Uterus (tissue), 2 donors: ENCODE results near the gene ATAD2B.

ENCODE experiments used
- POLR2A ChIP-seq, 2 donors: fragments of 450-650 bp; IDR thresholded peaks; one replicate each; pipeline ENCODE4 v1.6.1; 2016; ENCODE audit warnings: antibody characterized with exemption in 2 of 2, mild to moderate bottlenecking in 1 of 2, moderate library complexity in 1 of 2
- TF ChIP-seq, protein P1 (sequence below), 4 experiments: fragments of 200-600 bp in 2 of 4; fragments of 450-650 bp in 2 of 4; sonication (generic) in 2 of 4; IDR thresholded peaks; one replicate each; pipeline ENCODE4 v1.5.1; 2016 to 2019; ENCODE audit warnings: antibody characterized with exemption in 4 of 4, mild to moderate bottlenecking in 2 of 4, moderate library complexity in 1 of 4

DNA sequence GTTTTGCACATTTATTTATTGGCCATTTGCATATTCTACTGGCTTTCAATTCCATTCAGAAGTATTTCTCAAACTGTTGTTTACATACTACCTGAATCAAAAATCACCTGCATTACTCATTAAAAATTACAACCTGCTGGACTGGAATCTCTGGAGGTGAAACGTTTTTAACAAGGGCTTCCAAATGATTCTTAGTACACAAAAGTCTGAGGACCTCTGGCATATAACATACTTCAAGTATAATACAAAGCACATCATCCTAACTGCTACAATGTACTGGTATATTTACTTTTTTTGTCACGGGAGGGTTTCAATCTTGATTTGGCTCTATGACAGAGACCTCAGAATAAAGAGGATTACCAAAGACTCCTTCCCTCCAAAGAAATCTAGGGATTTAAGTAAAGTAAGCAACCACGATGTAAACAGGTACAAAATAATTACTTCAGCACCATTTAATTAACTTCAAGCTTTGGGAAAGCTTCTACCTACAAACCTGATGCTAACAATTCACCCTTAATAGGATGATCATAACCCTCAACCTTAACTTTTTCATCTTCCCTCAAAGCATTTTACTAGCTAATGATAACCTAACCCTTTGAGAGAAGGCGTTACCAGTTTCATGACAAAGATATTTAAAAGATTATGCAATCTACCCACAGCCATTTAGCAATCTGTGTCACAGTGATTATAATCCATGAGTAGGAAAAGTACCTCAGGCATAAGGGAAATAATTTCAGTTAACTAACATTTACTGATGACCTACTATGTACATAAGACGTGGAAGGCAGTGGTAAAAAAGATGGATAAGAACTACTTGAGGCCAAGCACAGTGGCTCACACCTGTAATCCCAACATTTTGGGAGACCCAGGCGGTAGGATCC is 24.7 kb downstream of the ATAD2B start:
- TF ChIP-seq POLR2A (IDR thresholded peaks at IDR 0.05): no peak
- TF ChIP-seq, protein P1, sequence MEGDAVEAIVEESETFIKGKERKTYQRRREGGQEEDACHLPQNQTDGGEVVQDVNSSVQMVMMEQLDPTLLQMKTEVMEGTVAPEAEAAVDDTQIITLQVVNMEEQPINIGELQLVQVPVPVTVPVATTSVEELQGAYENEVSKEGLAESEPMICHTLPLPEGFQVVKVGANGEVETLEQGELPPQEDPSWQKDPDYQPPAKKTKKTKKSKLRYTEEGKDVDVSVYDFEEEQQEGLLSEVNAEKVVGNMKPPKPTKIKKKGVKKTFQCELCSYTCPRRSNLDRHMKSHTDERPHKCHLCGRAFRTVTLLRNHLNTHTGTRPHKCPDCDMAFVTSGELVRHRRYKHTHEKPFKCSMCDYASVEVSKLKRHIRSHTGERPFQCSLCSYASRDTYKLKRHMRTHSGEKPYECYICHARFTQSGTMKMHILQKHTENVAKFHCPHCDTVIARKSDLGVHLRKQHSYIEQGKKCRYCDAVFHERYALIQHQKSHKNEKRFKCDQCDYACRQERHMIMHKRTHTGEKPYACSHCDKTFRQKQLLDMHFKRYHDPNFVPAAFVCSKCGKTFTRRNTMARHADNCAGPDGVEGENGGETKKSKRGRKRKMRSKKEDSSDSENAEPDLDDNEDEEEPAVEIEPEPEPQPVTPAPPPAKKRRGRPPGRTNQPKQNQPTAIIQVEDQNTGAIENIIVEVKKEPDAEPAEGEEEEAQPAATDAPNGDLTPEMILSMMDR (IDR thresholded peaks at IDR 0.05): no peak
